ENCODE data around the gene AFDN.

GRCh38 chr6:167803816-167804215 is 22.9 kb upstream of the AFDN start:
- TF ChIP-seq EZH2 (optimal IDR thresholded peaks at IDR 0.05; ENCODE audit: low read depth, low read length) (no peak), CTCF (IDR thresholded peaks at IDR 0.05; ENCODE audit: low read length) (no peak)

Data from MM.1S (cell line).